Endodermal cell (in vitro differentiated cells): ENCODE results near the gene ACAD8. TPM values are rescaled to one million over a fixed set of nuclear protein-coding genes. Genes with fewer than 3 reads are reported as not detected.

Experiments used
- DNase-seq: peaks from one replicate; pipeline ENCODE4 v3.0.0-alpha.2; 2017
- H3K27ac ChIP-seq: 2 replicates; pipeline ENCODE4 v1.5.1; 2013; ENCODE audit warnings: mild to moderate bottlenecking, low read depth, low read length, moderate library complexity
- H3K27me3 ChIP-seq: 2 replicates; pipeline ENCODE4 v1.6.1; 2013; ENCODE audit warnings: mild to moderate bottlenecking, low read length, moderate library complexity; ENCODE audit not compliant: insufficient read depth, control insufficient read depth, poor library complexity, severe bottlenecking
- H3K36me3 ChIP-seq: 2 replicates; pipeline ENCODE4 v1.7.0; 2013; ENCODE audit warnings: mild to moderate bottlenecking, low read length, moderate library complexity; ENCODE audit not compliant: control insufficient read depth, insufficient read depth
- H3K4me1 ChIP-seq: one replicate; pipeline ENCODE4 v1.7.0; 2013; ENCODE audit warnings: low read length; ENCODE audit not compliant: control insufficient read depth, insufficient read depth
- H3K4me3 ChIP-seq: 2 replicates; pipeline ENCODE4 v1.5.1; 2013; ENCODE audit warnings: mild to moderate bottlenecking, low read length, moderate library complexity
- H3K9ac ChIP-seq: 2 replicates; pipeline ENCODE4 v1.6.1; 2013; ENCODE audit warnings: mild to moderate bottlenecking, low read length, moderate library complexity; ENCODE audit not compliant: poor library complexity, severe bottlenecking; ENCODE audit errors: extremely low read depth
- H3K9me3 ChIP-seq: 2 replicates; pipeline ENCODE4 v1.6.1; 2013; ENCODE audit warnings: mild to moderate bottlenecking, low read length, moderate library complexity; ENCODE audit not compliant: control insufficient read depth
- H3K27ac Mint-ChIP-seq: 2 replicates; pipeline ENCODE4 v1.8.0; 2020; ENCODE audit warnings: mixed read lengths
- H3K27me3 Mint-ChIP-seq: 2 replicates; pipeline ENCODE4 v1.8.0; 2021; ENCODE audit warnings: mild to moderate bottlenecking, mixed read lengths; ENCODE audit not compliant: insufficient read depth
- H3K36me3 Mint-ChIP-seq: 2 replicates; pipeline ENCODE4 v1.8.0; 2020; ENCODE audit warnings: low read depth, mixed read lengths
- H3K4me1 Mint-ChIP-seq: 2 replicates; pipeline ENCODE4 v1.8.0; 2020; ENCODE audit warnings: mixed read lengths
- H3K4me3 Mint-ChIP-seq: 2 replicates; pipeline ENCODE4 v1.8.0; 2020; ENCODE audit warnings: mild to moderate bottlenecking, moderate library complexity, mixed read lengths
- H3K9me3 Mint-ChIP-seq: 2 replicates; pipeline ENCODE4 v1.8.0; 2020; ENCODE audit warnings: mild to moderate bottlenecking, mixed read lengths
- CTCF ChIP-seq: fragments of 200-600 bp; sonication (generic); conservative IDR thresholded peaks from 2 replicates; pipeline ENCODE4 v1.5.0; 2021; ENCODE audit warnings: antibody characterized with exemption, mild to moderate bottlenecking
- WGBS, 2 experiments: methylation state at CpG; one replicate each; pipeline versions ENCODE4 v1.1.5 to v1.1.7; 2013; ENCODE audit warnings: missing lambda C conversion rate in 2 of 2, mixed read lengths in 1 of 2; ENCODE audit not compliant: insufficient coverage in 1 of 2, insufficient read length in 1 of 2; 5-methylcytosine and 5-hydroxymethylcytosine counted together
- total RNA-seq, 2 donors: library from RNA; stranded (reverse); fragmentation: NEBNext Ultra II Directional in 1 of 2; extraction: Animal tissue kit (Norgen Biotek cat#: 25700) in 1 of 2; gene quantifications; 2 replicates in 1 of 2; 3 replicates in 1 of 2; pipeline ENCODE4 v1.2.1, GENCODE V29; 2021

The ACAD8 gene
- total RNA-seq, 2 donors from 2014 or later: 35.3 to 37.2 TPM

- Histone ChIP-seq H3K27ac (no peak overlapping the region), H3K4me1 (no peaks in the 10 kb centered on the region), H3K36me3 (peaks cover 83% of the 10 kb centered on the region), H3K4me3 (no peak overlapping the region), H3K9ac (no peak overlapping the region), H3K27me3 (no peaks in the 10 kb centered on the region), H3K9me3 (no peaks in the 10 kb centered on the region)
- Mint-ChIP-seq H3K27ac (no peak overlapping the region), H3K4me1 (no peaks in the 10 kb centered on the region), H3K4me3 (no peak overlapping the region), H3K9me3 (no peaks in the 10 kb centered on the region), H3K36me3 (peaks cover 65% of the 10 kb centered on the region), H3K27me3 (no peaks in the 10 kb centered on the region)
- peak; percentile 78 for DNase-seq
- peak; percentile 91 for TF ChIP-seq CTCF
- WGBS, 2 experiments: 90 to 97% methylated on average over 11 to 14 of the region's 16 CpGs
Observed at GRCh38 chr11:134207538-134208239, 45.7 kb upstream of the ACAD8 start.

DNA sequence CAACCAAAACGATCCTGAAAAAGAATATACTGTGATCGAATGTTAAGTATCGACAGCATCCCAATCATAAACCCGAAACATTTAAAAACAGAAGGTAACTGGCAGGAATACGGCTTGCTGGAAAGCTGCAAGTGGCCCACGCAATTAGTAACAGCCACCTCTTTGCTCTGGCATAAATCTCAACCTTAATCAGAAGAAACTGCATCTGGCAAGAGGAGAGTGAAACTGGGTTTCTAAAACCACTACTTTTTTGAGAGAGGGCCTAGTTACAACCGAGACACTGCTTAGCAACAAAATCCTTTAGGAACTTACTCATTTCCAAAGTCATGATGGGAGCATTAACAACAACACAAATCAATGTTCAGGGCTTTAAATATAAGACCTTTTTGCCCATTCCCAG is 37.5 kb upstream of the ACAD8 start:
- Mint-ChIP-seq H3K4me3 (no peak overlapping the region), H3K4me1 (no peaks in the 10 kb centered on the region), H3K9me3 (no peaks in the 10 kb centered on the region), H3K27me3 (no peaks in the 10 kb centered on the region), H3K27ac (no peak overlapping the region), H3K36me3 (peaks cover 42% of the 10 kb centered on the region)
- no peak for TF ChIP-seq CTCF
- Histone ChIP-seq H3K4me1 (peaks cover 7% of the 10 kb centered on the region), H3K9ac (no peak overlapping the region), H3K36me3 (peaks cover 44% of the 10 kb centered on the region), H3K9me3 (no peaks in the 10 kb centered on the region), H3K27ac (no peak overlapping the region), H3K4me3 (no peak overlapping the region), H3K27me3 (no peaks in the 10 kb centered on the region)
- 95% methylated on average over 7 of the region's 7 CpGs for WGBS, 2 experiments
- no peak for DNase-seq

- no peak for DNase-seq
- no peak overlapping the region for H3K27ac Mint-ChIP-seq
- peaks cover 37% of the 10 kb centered on the region for H3K36me3 Mint-ChIP-seq
- H3K4me3 Mint-ChIP-seq: no peak overlapping the region
- Histone ChIP-seq H3K36me3 (peaks cover 43% of the 10 kb centered on the region), H3K27ac (no peak overlapping the region), H3K9ac (no peak overlapping the region), H3K27me3 (no peaks in the 10 kb centered on the region), H3K4me1 (peaks cover 7% of the 10 kb centered on the region), H3K4me3 (no peak overlapping the region), H3K9me3 (no peaks in the 10 kb centered on the region)
- no peaks in the 10 kb centered on the region for H3K4me1 Mint-ChIP-seq
- H3K27me3 Mint-ChIP-seq: no peaks in the 10 kb centered on the region
- WGBS, 2 experiments: 96 to 100% methylated on average over 3 of the region's 3 CpGs
- no peak for TF ChIP-seq CTCF
- H3K9me3 Mint-ChIP-seq: no peaks in the 10 kb centered on the region
Observed at GRCh38 chr11:134216816-134217215, 36.6 kb upstream of the ACAD8 start.
